Islet of Langerhans (tissue), 1 donor: ENCODE measurements around the gene ITGB5.
"Not testable (repeated sequence)": the region's sequence is repeated elsewhere in the genome, so short reads cannot be mapped to it uniquely, and the experiment has no call there.

ENCODE experiments used
- FAIRE-seq: peaks from one replicate; lab custom pipeline; 2011; peaks lifted over from hg19 to GRCh38; lab: Jason Lieb, UNC

Gene ITGB5

GRCh38 chr3:124812291-124813265, 74.6 kb downstream of the ITGB5 start:
- FAIRE-seq = no peak

- FAIRE-seq = no peak
These were observed 75.7 kb downstream of the ITGB5 start for GRCh38 chr3:124811436-124811835.

- FAIRE-seq = no peak
These were observed 76.2 kb downstream of the ITGB5 start for GRCh38 chr3:124810970-124811369.

GRCh38 chr3:124809039-124809438, 78.1 kb downstream of the ITGB5 start:
- FAIRE-seq = no peak

GRCh38 chr3:124805671-124806070, 81.5 kb downstream of the ITGB5 start:
- FAIRE-seq = no peak

- FAIRE-seq = no peak
These were observed 82.3 kb downstream of the ITGB5 start for GRCh38 chr3:124804875-124805274.

- no peak for FAIRE-seq
These were observed 84.5 kb downstream of the ITGB5 start for GRCh38 chr3:124802702-124803101.

- FAIRE-seq = no peak
These were observed 85.0 kb downstream of the ITGB5 start for GRCh38 chr3:124802061-124802698.

GRCh38 chr3:124800511-124801258, 86.5 kb downstream of the ITGB5 start:
- FAIRE-seq = no peak

- FAIRE-seq = no peak
These were observed 87.1 kb downstream of the ITGB5 start for GRCh38 chr3:124800076-124800475.

- FAIRE-seq = no peak
These were observed 87.5 kb downstream of the ITGB5 start for GRCh38 chr3:124799676-124800075.

- no peak for FAIRE-seq
These were observed 89.7 kb downstream of the ITGB5 start for GRCh38 chr3:124797426-124797945.

- no peak for FAIRE-seq
These were observed 90.7 kb downstream of the ITGB5 start for GRCh38 chr3:124796477-124796876.

- no peak for FAIRE-seq
These were observed 94.0 kb downstream of the ITGB5 start for GRCh38 chr3:124793054-124793739.

- FAIRE-seq = no peak
These were observed 94.7 kb downstream of the ITGB5 start for GRCh38 chr3:124792341-124793040.

GRCh38 chr3:124791639-124792151, 95.5 kb downstream of the ITGB5 start:
- FAIRE-seq = no peak

- no peak for FAIRE-seq
These were observed 96.0 kb downstream of the ITGB5 start for GRCh38 chr3:124791142-124791541.

- not testable (repeated sequence) for FAIRE-seq
These were observed 98.1 kb downstream of the ITGB5 start for GRCh38 chr3:124789103-124789502.

- FAIRE-seq = no peak
These were observed 98.9 kb downstream of the ITGB5 start for GRCh38 chr3:124788254-124788745.

GRCh38 chr3:124787476-124788195, 99.5 kb downstream of the ITGB5 start:
- FAIRE-seq = no peak
